ENCODE results near the gene ZNF84.

DNA sequence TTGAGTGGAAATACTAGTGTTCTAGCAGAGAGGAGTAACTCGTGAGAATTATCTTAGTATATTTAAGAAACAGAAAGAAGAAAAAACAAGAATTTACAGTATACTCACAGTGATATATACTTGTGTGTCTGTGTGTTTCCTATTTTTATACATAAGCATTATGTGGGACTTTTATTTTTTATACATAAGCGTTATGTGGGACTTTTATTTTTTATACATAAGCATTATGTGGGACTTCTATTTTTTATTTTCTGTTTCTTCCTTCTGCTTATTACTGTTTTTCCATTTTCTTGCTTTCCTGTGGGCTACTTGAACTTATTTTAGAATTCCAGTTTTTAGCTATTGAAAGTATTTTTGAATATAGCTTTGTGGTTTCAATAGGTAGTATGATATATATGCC, 36.5 kb downstream of the ZNF84 start:
- TF ChIP-seq KDM4B (IDR thresholded peaks at IDR 0.05; ENCODE audit: borderline replicate concordance in 2 of 2, low read depth in 1 of 2): no peak
- TF ChIP-seq EZH2 (IDR thresholded peaks at IDR 0.05; ENCODE audit: borderline replicate concordance, low read depth, low read length): no peak
- no peak for TF ChIP-seq CEBPB (tag; IDR thresholded peaks at IDR 0.05)
- no peak for TF ChIP-seq HDAC6 (IDR thresholded peaks at IDR 0.05; ENCODE audit: low read depth, low read length)

Measured in K562 (cell line).